ENCODE data around the gene ROR2.

DNA sequence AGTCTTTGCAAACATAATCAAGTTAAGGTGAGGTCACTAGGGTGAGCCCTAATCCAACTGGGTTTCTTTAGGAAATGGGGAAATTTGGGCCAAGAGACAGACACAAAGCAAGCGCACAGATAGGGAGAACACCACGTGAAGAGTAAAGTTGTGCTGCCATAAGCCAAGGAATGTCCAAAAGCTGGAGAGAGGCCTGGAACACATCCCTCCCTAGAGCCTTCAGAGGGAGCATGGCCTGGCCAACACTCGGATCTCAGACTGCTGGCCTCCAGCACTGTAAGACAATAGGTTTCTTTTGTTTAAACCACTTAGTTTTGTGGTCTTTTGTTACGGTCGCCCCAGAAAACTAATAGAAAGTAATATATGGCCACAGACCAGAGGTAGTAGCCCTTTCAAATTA is 8.1 kb upstream of the ROR2 start:
- no peak for TF ChIP-seq CEBPZ (IDR thresholded peaks at IDR 0.05; ENCODE audit: low read length)
- no peak for TF ChIP-seq ZNF570 (CRISPR knock-in tag; IDR thresholded peaks at IDR 0.05; ENCODE audit: borderline replicate concordance)
- TF ChIP-seq, protein P1, sequence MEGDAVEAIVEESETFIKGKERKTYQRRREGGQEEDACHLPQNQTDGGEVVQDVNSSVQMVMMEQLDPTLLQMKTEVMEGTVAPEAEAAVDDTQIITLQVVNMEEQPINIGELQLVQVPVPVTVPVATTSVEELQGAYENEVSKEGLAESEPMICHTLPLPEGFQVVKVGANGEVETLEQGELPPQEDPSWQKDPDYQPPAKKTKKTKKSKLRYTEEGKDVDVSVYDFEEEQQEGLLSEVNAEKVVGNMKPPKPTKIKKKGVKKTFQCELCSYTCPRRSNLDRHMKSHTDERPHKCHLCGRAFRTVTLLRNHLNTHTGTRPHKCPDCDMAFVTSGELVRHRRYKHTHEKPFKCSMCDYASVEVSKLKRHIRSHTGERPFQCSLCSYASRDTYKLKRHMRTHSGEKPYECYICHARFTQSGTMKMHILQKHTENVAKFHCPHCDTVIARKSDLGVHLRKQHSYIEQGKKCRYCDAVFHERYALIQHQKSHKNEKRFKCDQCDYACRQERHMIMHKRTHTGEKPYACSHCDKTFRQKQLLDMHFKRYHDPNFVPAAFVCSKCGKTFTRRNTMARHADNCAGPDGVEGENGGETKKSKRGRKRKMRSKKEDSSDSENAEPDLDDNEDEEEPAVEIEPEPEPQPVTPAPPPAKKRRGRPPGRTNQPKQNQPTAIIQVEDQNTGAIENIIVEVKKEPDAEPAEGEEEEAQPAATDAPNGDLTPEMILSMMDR (CRISPR knock-in tag; IDR thresholded peaks at IDR 0.05) = no peak
- TF ChIP-seq ZNF501 (CRISPR knock-in tag; IDR thresholded peaks at IDR 0.05) = no peak
- no peak for TF ChIP-seq ZNF468 (CRISPR knock-in tag; IDR thresholded peaks at IDR 0.05)
